Activated CD4-positive, alpha-beta T cell treated with anti-CD3 and anti-CD28 coated beads, Interleukin-2, amount 50 U/mL, for 24 hours (primary cell): ENCODE measurements around the gene ZNRF3.
A peak's percentile ranks its signal among the peaks of the same experiment; 100 is the strongest.

Source experiments
- DNase-seq, 2 donors: peaks; one replicate each; pipeline ENCODE4 v3.0.0-alpha.2; 2020; ENCODE audit warnings: low read depth in 1 of 2, low spot score in 1 of 2

Gene ZNRF3

GRCh38 chr22:29056472-29056871 lies 173.1 kb downstream of the ZNRF3 start:
- no peak for DNase-seq

- DNase-seq = no peak
These were observed 177.0 kb downstream of the ZNRF3 start for GRCh38 chr22:29060251-29060869.

GRCh38 chr22:29060931-29061330 lies 177.6 kb downstream of the ZNRF3 start:
- DNase-seq = no peak

DNA sequence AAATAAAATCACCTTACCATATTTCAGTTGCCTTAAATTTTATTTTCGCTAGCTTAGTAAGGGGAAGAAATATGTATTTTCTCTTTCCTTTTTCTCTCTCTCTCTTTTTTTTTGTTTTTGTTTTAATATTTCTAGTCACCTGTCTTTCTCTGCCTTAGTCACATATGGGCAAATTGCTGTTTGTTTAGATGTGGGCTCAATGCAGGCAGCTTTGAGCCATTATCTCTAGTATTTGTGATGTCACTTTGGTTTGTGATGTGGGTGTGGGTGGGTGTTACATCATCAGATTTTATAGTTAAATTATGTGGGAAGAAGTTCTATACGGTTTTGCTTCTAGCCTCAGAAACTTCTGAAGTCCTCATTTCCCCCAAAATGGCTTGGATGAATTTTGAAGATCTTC lies 178.4 kb downstream of the ZNRF3 start, which contains the start of gene C22orf31:
Gene C22orf31, minus strand, starts transcription at position 59 of the 400 bp plus-strand sequence. Its CDS starts 39 bp downstream, at position 20.
- no peak for DNase-seq

GRCh38 chr22:29062286-29062821 lies 179.0 kb downstream of the ZNRF3 start:
- no peak for DNase-seq

- DNase-seq = no peak
These were observed 182.3 kb downstream of the ZNRF3 start for GRCh38 chr22:29065468-29066190.

GRCh38 chr22:29069463-29069862 lies 186.1 kb downstream of the ZNRF3 start:
- no peak for DNase-seq

DNA sequence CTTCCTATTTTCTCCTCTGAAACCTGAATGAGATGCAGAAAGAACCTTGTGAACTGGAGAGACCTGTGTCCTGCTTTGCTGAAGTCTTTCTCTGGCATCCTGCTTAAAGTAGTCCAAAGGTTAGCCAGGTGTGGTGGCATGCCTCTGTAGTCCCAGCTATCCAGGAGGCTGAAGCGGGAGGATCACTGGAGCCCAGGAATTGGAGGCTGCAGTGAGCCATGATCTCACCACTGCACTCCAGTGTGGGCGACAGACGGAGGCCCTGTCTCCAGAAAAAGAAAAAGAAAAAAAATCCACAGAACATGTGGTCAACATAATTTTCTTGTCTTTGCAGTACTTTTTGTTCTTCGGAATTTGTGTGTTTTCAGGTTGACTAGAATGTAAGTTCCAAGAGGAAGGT lies 187.1 kb downstream of the ZNRF3 start:
- DNase-seq = no peak

DNA sequence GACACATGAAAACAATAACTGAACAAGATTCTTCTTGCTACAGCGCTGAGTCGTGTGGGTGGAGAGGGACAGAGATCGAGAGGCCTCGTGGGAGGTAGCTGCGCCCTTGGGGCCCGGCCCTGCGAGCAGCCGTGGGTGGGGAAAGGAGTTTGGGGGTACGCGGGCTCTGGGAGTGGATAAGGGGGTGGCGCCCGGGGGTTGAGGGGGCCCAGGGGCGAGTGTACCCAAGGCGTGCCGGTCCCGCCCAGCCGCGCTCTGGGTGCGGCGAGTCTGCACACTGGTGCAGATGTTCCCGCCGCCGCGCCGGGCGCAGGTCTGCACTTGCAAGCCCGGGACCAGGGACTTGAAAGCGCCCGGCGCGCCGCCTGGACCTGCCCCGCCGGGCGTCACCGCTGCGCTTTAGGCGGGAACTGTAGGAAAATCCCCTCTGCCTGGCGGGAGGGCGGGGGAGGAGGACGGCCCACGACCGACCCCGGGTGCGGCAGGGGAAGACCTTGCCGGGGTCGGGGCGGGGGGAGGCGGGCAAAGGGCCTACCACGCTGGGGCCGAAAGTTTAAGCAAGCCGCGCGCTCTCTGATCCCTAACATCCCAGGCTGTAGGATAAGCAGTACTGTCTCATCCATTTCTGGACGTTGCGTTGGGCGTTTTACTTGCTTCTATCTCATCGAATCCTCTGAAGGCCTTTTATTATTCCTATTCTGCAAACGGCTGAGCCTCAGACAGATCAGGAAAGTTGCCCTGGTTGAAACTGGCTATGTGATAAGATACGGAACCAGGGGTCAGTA lies 188.1 kb downstream of the ZNRF3 start:
- DNase-seq = peak in 1 of 2 donors; percentile 13

DNA sequence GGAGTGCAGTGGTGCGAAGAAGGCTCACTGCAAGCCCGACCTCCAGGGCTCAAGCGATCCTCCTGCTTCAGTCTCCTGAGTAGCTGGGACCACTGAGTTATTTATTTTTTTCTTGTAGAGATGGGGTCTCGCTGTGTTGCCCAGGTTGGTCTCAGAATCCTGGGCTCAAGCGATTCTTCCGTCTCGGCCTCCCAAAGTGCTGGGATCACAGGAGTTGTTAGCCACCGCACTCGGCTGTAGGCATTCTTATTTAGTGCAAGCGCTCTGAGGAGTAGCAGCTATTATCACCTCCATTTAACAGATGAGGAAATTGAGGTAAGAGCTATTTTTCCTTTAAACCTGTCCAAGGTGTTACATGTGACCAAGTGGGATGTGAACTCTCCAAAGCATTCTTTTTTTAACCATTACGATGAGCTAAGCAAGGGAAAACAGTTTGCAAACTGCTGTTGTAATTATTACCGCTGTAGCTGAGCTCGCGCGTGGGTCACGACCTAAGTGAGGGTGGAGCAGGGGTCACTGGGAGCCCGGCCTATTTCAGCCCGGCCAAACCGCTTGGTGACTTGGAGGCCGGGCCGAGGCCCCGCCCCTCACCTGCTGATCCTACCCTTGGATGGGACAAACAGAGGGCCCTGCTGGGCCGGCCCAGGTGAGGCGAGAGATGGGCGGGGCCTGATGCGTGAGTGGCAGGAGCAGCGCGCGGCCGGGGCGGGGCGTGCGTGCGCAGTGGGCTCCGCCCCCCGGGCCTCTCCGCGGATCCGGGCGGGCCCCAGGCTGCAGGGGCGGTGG lies 189.0 kb downstream of the ZNRF3 start:
- DNase-seq = peak; percentile 62 to 71

DNA sequence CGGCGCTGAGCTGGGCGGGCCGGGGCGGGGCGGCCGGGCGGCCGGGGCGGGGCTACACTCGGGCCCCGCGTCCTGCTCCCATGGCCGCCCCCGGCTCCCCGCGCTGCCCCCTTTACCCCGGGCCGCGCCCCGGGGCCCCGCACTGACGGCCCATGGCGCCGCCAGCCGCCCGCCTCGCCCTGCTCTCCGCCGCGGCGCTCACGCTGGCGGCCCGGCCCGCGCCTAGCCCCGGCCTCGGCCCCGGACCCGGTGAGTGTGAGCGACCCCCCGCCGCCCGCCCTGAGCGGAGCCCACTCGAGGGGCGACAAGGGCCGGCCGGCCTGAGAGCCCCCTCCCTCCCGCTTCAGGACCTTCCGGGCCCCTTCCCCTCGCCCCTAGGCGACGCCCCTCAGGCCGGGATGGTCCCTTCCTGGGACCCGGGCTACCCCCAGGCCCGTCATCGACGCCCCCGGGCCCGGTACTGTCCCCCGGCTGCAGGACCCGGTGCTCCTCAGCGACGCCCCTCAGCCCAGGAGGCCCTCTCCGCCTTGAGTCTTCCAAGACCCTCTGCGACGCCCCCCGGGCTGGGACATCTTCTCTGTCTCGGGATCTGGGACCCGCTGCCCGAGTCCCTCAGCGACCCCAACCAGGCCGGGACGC lies 189.7 kb downstream of the ZNRF3 start, which contains the start of gene KREMEN1:
Gene KREMEN1, plus strand, starts transcription at position 57 of the 639 bp plus-strand sequence. Its CDS starts 96 bp downstream, at position 153.
- DNase-seq = no peak

DNA sequence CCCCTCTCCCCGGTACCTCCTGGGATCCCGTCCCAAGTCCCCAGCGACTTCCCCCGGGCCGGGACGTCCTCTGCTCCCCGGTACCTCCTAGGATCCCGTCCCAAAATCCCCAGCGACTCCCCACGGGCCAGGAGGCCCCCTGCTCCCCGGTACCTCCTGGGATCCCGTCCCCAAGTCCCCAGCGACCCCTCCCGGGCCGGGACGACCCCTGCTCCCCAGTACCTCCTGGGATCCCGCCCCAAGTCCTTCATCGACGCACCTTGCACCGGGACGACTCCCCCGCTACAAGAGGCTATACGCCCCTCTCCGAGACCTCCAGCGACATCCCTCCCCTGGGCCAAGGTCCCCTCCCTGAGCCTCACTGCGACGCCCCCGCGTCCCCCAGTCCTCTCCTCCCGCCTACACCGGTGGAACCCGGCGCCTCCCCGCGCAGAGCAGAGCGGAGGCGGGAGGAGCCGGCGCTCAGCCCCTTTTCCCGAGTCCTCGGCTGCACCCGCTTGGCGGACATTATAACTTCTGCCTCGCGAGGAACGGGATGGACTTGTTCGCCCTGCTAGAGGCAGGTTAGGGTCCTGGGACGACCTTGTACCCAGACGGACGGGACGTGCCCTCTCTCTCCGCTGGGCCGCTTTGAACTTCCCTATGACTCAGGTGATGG lies 190.4 kb downstream of the ZNRF3 start:
- DNase-seq = no peak

DNA sequence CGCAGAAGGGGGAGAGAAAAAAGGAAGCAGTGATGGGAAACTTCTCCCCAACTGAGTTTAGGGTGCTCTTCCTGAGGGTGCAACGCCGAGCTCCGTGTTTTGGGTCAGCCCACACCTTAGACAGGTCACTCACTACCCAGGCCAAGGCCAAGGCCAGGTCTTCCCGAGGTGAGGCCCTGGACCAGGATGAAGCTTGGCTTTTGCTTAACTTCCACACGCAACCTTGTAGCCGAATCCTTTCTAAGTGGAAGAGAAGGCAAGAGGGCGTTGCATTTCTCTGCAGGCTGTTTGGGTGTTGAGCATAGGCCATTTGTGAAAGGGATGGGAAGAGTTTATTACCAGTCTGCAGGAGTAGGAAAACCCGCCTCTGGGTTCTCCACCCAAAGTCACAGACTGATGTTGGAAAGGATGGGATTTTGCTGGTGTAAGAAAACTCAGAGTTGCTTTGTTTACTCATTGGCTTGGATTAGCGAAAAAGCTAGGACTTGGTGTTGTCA lies 191.0 kb downstream of the ZNRF3 start:
- no peak for DNase-seq

- DNase-seq = no peak
These were observed 194.9 kb downstream of the ZNRF3 start for GRCh38 chr22:29078036-29078868.

- DNase-seq = no peak
These were observed 195.5 kb downstream of the ZNRF3 start for GRCh38 chr22:29078869-29079207.

DNA sequence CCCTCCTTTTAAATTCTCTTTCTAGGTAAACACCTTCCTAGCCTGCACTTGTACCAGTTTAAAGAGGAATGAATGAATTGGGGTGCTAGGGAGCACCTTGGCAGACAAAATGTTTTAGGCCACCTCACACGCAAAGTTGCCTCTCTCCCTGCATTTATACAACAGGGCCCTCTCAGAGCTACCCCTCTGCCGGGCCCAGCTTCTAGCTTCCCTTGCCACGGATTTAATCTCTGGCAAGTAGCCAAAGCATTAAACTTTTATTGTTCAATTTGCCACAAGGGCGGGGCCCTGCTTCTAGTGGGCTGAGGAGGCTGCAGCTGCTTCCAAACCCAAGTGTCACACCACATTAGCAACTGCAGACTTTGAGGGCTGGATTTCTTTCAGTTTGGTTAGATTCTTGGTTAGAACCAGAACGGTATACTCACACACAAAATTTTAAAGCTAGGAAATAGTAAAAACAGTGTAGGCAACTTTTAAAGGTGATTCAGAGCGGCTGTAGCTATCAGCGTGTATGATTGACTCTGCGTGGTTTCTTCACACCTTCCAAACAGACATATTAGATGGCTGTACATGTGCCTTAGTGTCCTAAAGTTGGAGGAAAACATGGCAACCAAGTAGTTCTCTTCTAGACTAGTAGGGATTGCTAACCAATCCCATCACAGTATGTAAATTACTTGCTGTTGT lies 196.0 kb downstream of the ZNRF3 start:
- DNase-seq = no peak

DNA sequence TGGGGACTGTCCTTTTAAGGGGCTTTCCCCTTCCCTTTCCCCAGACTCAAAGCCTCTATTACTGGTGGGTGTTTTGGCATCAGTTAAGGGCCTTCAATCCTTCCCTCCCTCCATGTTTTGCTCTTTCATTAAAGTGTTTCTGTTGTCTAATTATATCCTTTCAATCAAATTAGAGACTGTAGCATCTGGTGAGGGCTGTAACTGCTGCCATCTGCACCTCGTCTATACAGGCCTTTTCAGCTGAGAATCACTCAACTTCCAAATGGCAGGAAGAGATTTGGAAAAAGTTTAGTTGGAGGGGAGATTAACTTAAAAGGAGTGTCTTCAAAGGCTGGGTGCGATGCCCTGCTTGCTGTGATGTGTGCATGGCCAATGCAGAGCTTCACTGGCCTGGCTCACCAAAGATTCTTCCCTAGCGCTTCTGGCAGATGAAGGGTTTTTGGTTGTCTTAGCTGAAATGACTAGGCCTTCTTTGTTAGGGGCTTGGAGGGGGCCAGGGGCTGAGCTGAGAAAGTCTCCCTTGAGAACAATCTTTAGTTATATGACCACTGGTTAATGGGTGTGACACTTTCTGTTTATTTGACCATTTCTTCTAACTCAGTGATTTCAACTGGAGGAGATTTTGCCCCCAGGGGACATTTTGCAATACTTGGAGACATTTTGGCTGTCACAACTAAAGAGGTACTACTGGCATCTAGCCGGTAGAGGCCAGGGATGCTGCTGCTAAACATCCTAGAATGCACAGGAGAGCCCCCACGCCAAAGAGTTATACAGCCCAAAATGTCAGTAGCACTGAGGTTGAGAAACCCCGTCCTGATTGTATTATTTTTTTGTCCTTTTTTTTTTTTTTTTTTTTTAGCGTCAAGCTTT lies 197.0 kb downstream of the ZNRF3 start:
- no peak for DNase-seq
